ENCODE results near the gene SUCNR1.

Gene SUCNR1

DNA sequence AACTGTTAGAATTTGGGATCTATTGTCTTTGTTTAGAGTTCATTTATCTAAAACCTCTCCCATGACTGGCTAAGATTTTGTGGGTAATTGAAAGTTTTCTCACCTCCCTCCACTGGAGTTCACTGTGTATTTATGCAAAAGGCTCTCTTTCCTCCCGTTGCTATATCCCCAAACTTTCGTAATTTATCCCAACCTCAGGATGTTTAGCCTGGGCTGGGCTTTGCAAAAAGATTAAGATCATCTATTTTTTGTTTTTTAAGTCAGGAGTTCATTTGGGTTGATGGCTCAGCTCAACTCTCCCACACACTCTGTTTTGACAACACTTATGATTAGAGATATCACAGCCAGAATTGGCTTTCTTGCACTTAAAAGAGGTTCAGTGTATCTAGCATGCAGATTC is 27.0 kb downstream of the SUCNR1 start:
- in situ Hi-C loops (cut with MboI; ENCODE audit: low sequenced_read_pairs): loop anchor here (25.0 kb wide), 1 partner anchor 463 kb away; no protein-coding TSS in a partner anchor

- in situ Hi-C loops (cut with MboI; ENCODE audit: low sequenced_read_pairs): loop anchor here (25.0 kb wide), 1 partner anchor 464 kb away; no protein-coding TSS in a partner anchor
Observed at GRCh38 chr3:151900884-151901643, 27.6 kb downstream of the SUCNR1 start.

GRCh38 chr3:151901644-151902285 is 28.3 kb downstream of the SUCNR1 start:
- in situ Hi-C loops (cut with MboI; ENCODE audit: low sequenced_read_pairs): loop anchor here (25.0 kb wide), 1 partner anchor 464 kb away; no protein-coding TSS in a partner anchor

DNA sequence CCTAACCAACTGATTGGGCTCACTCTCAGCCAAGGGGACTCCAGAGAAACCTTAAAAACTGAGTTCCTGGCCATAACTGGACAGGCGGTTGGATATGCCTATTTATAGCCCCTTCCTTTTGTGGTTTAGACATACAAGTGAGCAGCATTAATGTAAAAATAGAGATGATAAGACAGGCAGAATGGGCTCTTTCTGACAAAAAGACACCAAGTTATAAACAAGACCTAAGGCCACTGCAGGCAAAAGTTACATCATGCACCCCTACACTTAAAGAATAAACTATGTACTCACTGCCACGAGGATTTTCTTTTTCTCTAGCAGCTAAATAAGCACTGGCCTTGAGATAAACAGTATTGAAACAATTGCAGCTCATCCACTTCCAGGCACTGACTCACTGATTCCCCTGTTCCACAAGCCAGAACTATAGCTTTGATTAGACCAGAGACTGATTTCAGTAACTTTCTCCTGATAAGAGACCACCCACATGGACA is 30.1 kb downstream of the SUCNR1 start:
- in situ Hi-C loops (cut with MboI; ENCODE audit: low sequenced_read_pairs): loop anchor here (25.0 kb wide), 1 partner anchor 466 kb away; no protein-coding TSS in a partner anchor

DNA sequence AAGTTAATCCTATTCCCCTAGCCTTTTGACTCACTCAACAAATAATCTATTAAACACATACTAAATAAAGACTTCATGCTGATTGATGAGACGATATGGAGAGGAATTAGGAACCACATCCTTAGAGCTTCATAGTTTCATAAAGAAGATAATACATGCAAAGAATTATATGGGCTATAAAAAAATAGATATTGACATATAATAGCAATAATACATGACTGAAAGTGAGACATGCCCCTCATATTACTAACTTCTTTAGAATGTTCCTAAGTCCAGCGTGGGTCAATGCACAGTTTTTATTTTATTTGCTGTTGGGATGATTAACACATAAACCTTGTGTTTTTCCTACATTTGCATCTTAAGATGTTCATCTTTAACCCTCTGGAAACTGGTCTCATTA is 32.2 kb downstream of the SUCNR1 start:
- in situ Hi-C loops (cut with MboI; ENCODE audit: low sequenced_read_pairs): loop anchor here (25.0 kb wide), 1 partner anchor 468 kb away; no protein-coding TSS in a partner anchor

- in situ Hi-C loops (cut with MboI; ENCODE audit: low sequenced_read_pairs): loop anchor here (25.0 kb wide), 1 partner anchor 469 kb away; no protein-coding TSS in a partner anchor
Observed at GRCh38 chr3:151906751-151907150, 33.3 kb downstream of the SUCNR1 start.

GRCh38 chr3:151908399-151908798 is 35.0 kb downstream of the SUCNR1 start:
- in situ Hi-C loops (cut with MboI; ENCODE audit: low sequenced_read_pairs): loop anchor here (25.0 kb wide), 1 partner anchor 471 kb away; no protein-coding TSS in a partner anchor

- in situ Hi-C loops (cut with MboI; ENCODE audit: low sequenced_read_pairs): loop anchor here (25.0 kb wide), 1 partner anchor 473 kb away; no protein-coding TSS in a partner anchor
Observed at GRCh38 chr3:151909681-151910405, 36.4 kb downstream of the SUCNR1 start.

DNA sequence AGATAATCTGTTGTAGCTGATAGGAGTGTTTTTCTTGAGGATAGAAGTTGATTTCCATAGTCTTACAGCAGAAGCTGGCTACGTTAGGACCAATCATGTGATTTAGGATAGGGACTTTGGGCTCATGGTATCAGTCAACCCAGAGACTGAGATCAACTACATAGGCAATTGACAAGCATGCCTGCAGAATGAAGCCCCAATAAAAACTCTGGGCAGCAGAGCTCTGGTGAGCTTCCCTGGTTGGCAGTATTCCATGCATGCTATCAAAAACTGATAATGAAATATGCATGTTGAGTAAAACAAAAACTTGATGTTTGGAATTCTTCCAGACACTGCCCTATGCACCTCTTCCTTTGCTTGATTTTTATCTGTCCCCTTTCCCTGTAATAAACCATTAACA is 38.0 kb downstream of the SUCNR1 start:
- in situ Hi-C loops (cut with MboI; ENCODE audit: low sequenced_read_pairs): loop anchor here (25.0 kb wide), 1 partner anchor 474 kb away; no protein-coding TSS in a partner anchor

GRCh38 chr3:151912028-151912427 is 38.6 kb downstream of the SUCNR1 start:
- in situ Hi-C loops (cut with MboI; ENCODE audit: low sequenced_read_pairs): loop anchor here (25.0 kb wide), 1 partner anchor 475 kb away; no protein-coding TSS in a partner anchor

GRCh38 chr3:151916781-151917180 is 43.3 kb downstream of the SUCNR1 start:
- in situ Hi-C loops (cut with MboI; ENCODE audit: low sequenced_read_pairs): loop anchor here (25.0 kb wide), 1 partner anchor 479 kb away; no protein-coding TSS in a partner anchor

- in situ Hi-C loops (cut with MboI; ENCODE audit: low sequenced_read_pairs): loop anchor here (25.0 kb wide), 1 partner anchor 481 kb away; no protein-coding TSS in a partner anchor
Observed at GRCh38 chr3:151918253-151919029, 45.0 kb downstream of the SUCNR1 start.

DNA sequence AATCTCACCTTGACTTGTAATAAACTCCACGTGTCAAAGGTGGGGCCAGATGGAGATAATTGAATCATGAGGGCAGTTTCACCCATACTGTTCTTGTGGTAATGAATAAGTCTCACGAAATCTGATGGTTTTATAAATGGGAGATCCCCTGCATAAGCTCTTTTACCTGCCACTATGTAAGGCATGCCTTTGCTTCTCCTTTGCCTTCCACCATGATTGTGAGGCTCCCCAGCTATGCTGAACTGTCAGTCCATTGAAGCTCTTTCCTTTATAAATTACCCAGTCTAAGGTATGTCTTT is 45.5 kb downstream of the SUCNR1 start:
- in situ Hi-C loops (cut with MboI; ENCODE audit: low sequenced_read_pairs): loop anchor here (25.0 kb wide), 1 partner anchor 482 kb away; no protein-coding TSS in a partner anchor

GRCh38 chr3:151919446-151919845 is 46.0 kb downstream of the SUCNR1 start:
- in situ Hi-C loops (cut with MboI; ENCODE audit: low sequenced_read_pairs): loop anchor here (25.0 kb wide), 1 partner anchor 482 kb away; no protein-coding TSS in a partner anchor

DNA sequence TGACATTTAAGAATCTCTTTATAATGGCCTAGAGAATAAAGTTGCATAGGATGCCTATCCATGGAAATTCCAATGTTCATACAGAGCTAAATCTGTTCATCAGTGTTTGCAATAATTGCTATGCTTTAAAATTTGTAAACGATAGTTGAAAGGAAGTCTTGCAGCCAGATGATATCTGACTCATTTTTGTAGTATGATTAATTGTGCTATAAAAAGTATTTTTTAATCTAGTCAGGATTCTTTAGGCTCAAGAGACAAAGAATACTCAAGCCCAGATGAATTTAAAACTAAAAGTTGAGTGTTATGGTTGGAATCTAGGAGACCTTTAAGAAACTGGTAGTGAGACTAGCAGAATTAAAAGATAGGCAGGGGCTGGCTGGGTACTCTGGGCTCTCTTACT is 50.5 kb downstream of the SUCNR1 start:
- in situ Hi-C loops (cut with MboI; ENCODE audit: low sequenced_read_pairs): loop anchor here (25.0 kb wide), 1 partner anchor 487 kb away; no protein-coding TSS in a partner anchor

DNA sequence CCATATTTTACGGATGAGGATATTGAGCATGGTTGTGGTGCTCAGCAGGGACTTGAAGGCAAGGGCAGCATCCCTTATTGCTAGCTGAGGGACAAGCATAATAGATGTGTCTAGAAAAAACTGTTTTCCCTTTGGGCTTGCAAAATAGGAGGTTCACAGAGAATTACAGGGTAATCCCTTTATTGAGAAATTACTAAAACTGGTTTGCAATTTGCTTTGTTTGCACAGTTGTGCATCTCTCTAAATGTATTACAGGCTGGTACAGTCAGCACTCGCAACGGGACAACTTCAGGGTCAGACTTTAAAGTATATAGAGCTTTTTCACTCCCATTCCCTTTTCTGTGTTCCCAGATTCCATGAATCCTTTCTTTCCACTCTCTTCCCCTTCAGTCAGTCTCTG is 51.3 kb downstream of the SUCNR1 start:
- in situ Hi-C loops (cut with MboI; ENCODE audit: low sequenced_read_pairs): loop anchor here (25.0 kb wide), 1 partner anchor 487 kb away; no protein-coding TSS in a partner anchor

GRCh38 chr3:151925419-151925818 is 52.0 kb downstream of the SUCNR1 start:
- in situ Hi-C loops (cut with MboI; ENCODE audit: low sequenced_read_pairs): no loop called here

GRCh38 chr3:151925876-151926275 is 52.4 kb downstream of the SUCNR1 start:
- in situ Hi-C loops (cut with MboI; ENCODE audit: low sequenced_read_pairs): no loop called here

DNA sequence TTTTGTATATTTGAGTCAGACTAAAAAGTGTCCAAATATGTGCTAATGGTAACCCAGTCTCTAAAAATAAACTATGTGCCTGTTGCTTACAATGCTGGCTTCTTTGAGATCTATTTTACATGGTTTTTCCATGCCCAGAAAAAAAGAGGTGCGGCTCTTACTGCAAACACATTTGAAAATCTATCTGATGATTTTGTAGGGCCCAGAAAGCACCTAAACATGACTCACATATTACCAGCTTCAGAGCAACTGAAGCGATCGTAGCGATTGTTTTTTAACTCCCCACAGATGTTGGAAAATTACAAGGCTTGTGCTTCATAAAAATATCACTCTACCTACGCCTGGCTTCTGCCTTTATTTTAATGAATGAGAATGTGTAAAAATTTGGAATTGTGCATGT is 53.5 kb downstream of the SUCNR1 start:
- in situ Hi-C loops (cut with MboI; ENCODE audit: low sequenced_read_pairs): no loop called here
